Activated CD8-positive, alpha-beta memory T cell treated with anti-CD3 and anti-CD28 coated beads, Interleukin-2, amount 50 U/mL, for 1 hour (primary cell): ENCODE measurements around the gene PDK4.
"Not testable (repeated sequence)": the region's sequence is repeated elsewhere in the genome, so short reads cannot be mapped to it uniquely, and the experiment has no call there.

ENCODE experiments used
- DNase-seq: peaks from one replicate; pipeline ENCODE4 v3.0.0-alpha.2; 2020; ENCODE audit errors: extremely low read depth

Gene PDK4

DNA sequence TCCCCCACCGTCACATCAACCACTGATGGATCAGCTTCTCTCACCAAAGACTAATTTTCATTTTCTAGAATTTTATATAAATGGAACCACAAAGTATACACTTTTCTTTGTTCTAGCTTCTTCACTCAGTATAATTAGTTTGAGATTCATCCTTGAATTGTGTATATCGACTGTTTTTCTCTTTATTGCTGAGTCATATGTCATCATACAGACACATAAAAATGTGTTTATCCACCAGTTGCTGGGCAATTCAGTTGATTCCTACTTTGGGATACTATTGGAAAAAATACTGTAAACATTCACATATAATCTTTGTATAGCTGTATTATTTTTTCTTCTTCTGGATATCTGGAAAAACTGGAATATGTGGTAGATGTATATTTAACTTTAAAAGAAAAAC lies 26.6 kb downstream of the PDK4 start:
- no peak for DNase-seq

- DNase-seq, result no peak
These were observed 35.6 kb downstream of the PDK4 start for GRCh38 chr7:95560674-95561073.

GRCh38 chr7:95558864-95559263 lies 37.5 kb downstream of the PDK4 start:
- DNase-seq, result no peak

DNA sequence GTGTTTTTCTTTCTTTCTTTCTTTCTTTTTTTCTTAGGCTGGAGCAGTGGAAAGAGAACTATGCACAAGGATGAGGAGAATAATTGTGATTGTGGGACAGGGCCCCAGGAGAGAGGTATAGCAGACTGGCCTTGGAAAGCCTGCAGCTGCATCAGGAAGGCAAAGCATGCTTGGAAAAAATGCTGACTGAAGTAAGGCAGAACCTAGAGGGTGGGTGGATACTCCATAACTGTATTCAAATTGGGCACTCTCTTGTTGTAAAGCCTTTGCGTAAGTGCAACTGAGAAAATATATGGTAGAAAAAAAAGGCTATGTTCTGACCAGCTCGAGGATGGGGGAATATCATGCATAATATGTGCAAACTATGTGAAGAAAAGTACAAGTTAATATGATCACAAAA lies 39.5 kb downstream of the PDK4 start:
- no peak for DNase-seq

GRCh38 chr7:95553939-95554338 lies 42.4 kb downstream of the PDK4 start:
- DNase-seq, result no peak

DNA sequence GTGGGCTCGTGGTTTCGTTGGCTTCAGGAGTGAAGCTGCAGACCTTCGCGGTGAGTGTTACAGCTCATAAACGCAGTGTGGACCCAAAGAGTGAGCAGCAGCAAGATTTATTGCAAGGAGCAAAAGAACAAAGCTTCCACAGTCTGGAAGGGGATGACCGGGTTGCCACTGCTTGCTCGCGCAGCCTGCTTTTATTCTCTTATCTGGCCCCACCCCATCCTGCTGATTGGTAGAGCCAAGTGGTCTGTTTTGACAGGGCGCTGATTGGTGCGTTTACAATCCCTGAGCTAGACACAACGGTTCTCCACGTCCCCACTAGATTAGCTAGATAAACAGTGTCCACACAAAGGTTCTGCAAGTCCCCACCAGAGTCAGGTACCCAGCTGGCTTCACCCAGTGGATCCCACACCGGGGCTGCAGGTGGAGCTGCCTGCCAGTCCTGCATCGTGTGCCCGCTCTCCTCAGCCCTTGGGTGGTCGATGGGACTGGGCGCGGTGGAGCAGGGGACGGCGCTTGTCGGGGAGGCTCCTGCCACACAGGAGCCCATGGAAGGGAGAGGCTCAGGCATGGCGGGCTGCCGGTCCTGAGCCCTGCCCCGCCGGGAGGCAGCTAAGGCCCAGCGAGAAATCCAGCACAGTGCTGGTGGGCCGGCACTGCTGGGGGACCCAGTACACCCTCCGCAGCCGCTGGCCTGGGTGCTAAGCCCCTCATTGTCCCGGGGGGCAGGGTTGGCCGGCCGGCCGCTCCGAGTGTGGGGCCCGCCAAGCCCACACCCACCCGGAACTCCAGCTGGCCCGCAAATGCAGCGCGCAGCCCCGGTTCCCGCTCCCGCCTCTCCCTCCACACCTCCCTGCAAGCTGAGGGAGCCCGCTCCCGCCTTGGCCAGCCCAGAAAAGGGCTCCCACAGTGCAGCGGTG lies 44.0 kb downstream of the PDK4 start:
- DNase-seq, result not testable (repeated sequence)

DNA sequence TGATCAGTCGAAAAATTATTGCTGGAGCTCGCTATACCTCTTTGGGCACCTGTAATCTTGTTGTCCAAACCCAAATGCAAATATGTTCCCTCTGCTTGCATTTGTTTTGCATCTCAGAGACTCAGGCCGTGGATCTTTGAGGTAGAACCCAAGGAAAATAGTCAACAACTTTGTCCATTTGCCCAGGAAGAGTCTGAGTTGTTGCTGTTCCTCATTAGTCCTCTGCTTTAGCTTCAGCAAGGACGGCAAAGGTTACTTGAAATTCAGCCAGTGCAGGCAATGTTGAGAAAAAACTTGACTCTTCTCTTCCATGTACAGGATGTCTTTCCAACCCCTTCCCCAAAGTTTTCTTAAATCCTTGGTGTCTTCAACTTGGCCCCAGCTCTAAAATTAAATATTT lies 45.8 kb downstream of the PDK4 start:
- no peak for DNase-seq

GRCh38 chr7:95549818-95550529 lies 46.3 kb downstream of the PDK4 start:
- DNase-seq, result no peak

DNA sequence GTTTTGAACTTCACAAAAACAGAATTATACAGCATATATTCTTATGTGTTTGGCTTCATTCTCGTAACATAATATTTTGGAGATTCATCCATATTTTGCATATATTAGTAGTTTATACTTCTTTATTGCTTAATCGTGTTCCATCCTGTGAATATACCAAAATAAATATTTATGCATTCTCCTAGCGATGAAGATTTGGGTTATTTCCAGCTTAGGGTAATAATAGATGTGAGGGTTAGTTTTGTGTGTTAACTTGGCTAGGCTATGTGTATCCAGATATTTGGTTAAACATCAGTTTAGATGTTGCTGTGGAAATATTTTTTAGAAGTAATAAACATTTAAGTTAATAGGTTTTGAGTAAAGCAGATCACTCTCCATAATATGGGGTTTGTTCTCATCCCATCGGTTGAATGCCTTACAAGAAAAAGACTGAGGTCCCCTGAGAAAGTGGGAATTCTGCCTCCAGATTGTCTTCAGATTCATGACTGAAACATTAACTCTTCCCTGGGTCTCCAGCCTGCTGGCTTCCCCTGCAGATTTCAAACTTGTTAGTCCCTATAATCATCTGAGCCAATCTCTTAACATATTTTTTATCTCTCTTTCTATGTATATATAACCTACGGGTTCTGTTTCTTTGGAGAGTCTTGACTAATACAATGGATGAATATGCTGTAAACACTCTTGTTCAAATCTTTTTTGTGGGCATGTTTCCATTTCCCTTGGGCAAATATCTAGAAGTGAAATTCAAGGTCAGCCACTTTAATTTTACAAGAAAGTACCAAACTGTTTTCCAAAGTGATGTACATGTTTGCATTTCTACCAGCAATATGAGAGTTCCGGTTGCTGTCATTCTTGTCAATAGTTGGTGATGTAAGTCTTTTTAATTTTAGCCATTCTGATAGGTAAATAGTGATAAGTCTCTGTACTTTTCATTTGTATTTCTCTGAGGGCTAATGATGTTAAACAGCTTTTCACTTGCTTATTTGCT lies 48.7 kb downstream of the PDK4 start:
- DNase-seq, result no peak

- no peak for DNase-seq
These were observed 49.7 kb downstream of the PDK4 start for GRCh38 chr7:95546647-95547046.

- DNase-seq, result no peak
These were observed 50.6 kb downstream of the PDK4 start for GRCh38 chr7:95545673-95546072.

GRCh38 chr7:95545007-95545615 lies 51.2 kb downstream of the PDK4 start:
- no peak for DNase-seq

- DNase-seq, result no peak
These were observed 52.1 kb downstream of the PDK4 start for GRCh38 chr7:95544171-95544570.

DNA sequence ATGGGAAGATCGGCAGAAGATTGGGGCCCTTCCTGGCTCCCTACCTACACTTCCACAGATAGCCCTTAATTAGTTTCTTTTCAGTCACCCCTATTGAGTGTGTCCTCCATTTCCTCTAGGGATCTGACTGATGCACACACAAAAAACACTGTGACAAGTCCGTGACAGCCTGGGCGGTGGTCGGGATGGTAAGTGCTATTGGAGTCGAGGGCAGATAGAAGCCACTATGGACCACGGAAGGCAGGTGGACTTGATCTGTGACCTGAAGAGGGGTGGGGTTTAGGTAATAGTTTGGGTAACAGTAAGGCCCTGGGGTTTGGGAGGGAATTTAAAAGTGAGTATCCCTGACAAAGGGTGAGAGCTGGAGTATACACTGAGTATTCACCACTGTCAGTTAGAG lies 53.0 kb downstream of the PDK4 start:
- no peak for DNase-seq

- DNase-seq, result no peak
These were observed 56.0 kb downstream of the PDK4 start for GRCh38 chr7:95540366-95540765.

DNA sequence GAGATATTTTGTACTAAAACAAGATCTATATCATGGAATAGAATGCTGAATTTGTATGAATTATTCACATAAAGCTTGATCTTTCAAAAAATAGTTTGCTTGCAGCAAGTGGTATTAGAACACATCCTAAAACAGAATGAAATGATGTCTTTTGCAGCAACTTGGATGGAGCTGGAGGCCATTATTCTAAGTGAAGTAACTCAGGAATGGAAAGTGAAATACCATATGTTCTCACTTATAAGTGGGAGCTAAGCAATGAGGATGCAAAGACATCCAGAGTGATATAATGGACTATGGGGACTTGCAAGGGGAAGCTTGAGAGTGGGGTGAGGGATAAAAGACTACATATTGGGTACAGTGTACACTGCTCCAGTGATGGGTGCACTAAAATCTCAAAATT lies 56.9 kb downstream of the PDK4 start:
- DNase-seq, result no peak

GRCh38 chr7:95537468-95537867 lies 58.8 kb downstream of the PDK4 start:
- DNase-seq, result no peak

- DNase-seq, result no peak
These were observed 59.5 kb downstream of the PDK4 start for GRCh38 chr7:95536656-95537311.

DNA sequence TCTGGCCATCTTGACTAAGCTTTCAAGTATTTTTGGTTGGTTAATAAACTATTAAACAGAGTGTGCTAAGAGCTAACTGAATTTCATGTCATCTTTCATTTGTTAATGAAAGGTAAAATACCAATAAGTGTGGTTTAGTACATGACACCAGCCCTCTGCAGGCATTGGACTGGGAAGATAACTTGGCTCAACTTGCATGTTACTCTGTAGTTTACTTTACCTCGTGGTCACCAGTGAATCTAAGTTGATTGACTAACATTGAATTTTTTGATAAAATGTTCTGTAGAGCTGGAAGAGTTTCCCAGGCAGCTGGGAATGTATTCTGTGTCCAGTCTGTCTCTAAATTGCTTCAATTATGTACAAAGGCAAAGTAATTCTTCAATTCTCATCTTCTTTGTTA lies 60.7 kb downstream of the PDK4 start:
- no peak for DNase-seq

DNA sequence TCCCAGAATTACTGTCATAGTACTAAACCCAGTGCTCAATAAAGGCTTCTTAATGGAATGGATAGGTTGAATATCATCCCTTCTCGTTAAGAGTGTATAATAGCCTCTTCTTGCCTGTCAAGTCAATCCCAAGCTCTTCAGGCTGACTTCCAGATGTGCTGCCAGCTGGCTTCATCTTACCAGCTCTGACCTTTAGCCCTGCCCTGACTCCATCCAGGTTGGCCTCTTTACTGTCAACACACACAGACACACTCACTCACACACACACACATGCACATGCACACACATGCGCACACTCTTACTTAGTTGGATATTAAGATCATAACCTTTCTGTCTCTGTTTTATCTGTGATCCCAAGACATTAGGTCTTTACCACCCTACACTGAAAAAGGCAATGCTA lies 61.5 kb downstream of the PDK4 start:
- no peak for DNase-seq
